Glutamatergic neuron (in vitro differentiated cells): ENCODE measurements around the gene DUOX1. TPM values are rescaled to one million over a fixed set of nuclear protein-coding genes. Genes with fewer than 3 reads are reported as not detected.

Experiments
- DNase-seq: peaks from one replicate; pipeline ENCODE4 v3.0.0; 2022
- H3K27ac Mint-ChIP-seq: one replicate; pipeline ENCODE4 v1.8.0; 2020; ENCODE audit warnings: mild to moderate bottlenecking, mixed read lengths, inconsistent platforms; ENCODE audit not compliant: unreplicated experiment
- H3K27me3 Mint-ChIP-seq: one replicate; pipeline ENCODE4 v1.8.0; 2020; ENCODE audit warnings: mild to moderate bottlenecking, moderate library complexity, mixed read lengths, inconsistent platforms; ENCODE audit not compliant: unreplicated experiment
- H3K36me3 Mint-ChIP-seq: one replicate; pipeline ENCODE4 v1.8.0; 2020; ENCODE audit warnings: mild to moderate bottlenecking, mixed read lengths, inconsistent platforms; ENCODE audit not compliant: unreplicated experiment
- H3K4me1 Mint-ChIP-seq: one replicate; pipeline ENCODE4 v1.8.0; 2020; ENCODE audit warnings: mild to moderate bottlenecking, low read depth, mixed read lengths, inconsistent platforms; ENCODE audit not compliant: unreplicated experiment
- H3K4me3 Mint-ChIP-seq: one replicate; pipeline ENCODE4 v1.8.0; 2020; ENCODE audit warnings: mild to moderate bottlenecking, mixed read lengths, inconsistent platforms; ENCODE audit not compliant: unreplicated experiment
- H3K9me3 Mint-ChIP-seq: one replicate; pipeline ENCODE4 v1.8.0; 2020; ENCODE audit warnings: mild to moderate bottlenecking, moderate library complexity, mixed read lengths, inconsistent platforms; ENCODE audit not compliant: unreplicated experiment
- total RNA-seq: library from RNA; stranded (reverse); fragmentation: NEBNext Ultra II Directional; extraction: Animal tissue kit (Norgen Biotek cat#: 25700); gene quantifications from one replicate; pipeline ENCODE4 v1.2.1, GENCODE V29; 2021; ENCODE audit not compliant: unreplicated experiment
- TF ChIP-seq, protein P1 (sequence below): fragments of 200-600 bp; sonication (generic); IDR thresholded peaks from one replicate; pipeline ENCODE4 v1.5.0; 2021; ENCODE audit not compliant: partially characterized antibody, unreplicated experiment

Gene DUOX1
- total RNA-seq, 1 donor from 2014 or later, result not detected

DNA sequence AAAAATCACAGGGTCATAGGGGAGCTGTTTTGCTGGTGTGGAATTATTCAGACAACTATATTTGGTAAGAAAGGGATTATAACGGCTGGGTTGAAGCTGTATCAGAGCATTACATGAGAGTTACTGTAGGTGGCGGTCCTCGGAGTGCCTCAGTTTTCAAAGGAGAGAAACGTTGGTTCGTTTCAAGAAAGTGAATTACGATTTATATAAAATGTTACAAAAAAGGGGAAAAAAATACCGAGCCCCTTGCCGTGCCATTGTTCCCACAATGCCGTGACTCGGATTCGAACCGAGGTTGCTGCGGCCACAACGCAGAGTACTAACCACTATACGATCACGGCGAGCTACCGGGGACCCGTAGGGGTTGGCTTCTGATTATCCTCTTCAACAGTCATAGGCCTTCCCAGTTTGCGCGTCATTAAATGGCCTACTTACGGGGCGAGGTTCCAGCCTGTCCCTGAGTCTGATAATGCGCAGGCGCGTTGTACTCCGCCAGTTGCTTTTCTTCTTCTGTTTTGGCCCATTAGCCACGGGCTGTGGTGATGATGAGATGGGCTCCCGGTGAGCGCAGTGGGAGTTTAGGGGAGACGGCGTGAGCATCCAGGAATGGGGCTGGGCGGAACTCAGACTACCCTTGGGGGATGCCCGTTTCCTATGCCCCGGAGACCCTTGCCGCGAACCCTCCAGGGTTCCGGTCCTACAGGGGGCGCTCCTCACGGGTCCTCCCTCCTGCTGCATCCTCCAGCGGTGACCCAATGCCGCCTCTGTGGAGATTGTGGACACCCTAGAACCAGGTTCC lies 68.7 kb downstream of the DUOX1 start:
- peak; percentile 84 for DNase-seq
- H3K4me1 Mint-ChIP-seq, result peaks cover 9% of the 10 kb centered on the region
- TF ChIP-seq, protein P1, sequence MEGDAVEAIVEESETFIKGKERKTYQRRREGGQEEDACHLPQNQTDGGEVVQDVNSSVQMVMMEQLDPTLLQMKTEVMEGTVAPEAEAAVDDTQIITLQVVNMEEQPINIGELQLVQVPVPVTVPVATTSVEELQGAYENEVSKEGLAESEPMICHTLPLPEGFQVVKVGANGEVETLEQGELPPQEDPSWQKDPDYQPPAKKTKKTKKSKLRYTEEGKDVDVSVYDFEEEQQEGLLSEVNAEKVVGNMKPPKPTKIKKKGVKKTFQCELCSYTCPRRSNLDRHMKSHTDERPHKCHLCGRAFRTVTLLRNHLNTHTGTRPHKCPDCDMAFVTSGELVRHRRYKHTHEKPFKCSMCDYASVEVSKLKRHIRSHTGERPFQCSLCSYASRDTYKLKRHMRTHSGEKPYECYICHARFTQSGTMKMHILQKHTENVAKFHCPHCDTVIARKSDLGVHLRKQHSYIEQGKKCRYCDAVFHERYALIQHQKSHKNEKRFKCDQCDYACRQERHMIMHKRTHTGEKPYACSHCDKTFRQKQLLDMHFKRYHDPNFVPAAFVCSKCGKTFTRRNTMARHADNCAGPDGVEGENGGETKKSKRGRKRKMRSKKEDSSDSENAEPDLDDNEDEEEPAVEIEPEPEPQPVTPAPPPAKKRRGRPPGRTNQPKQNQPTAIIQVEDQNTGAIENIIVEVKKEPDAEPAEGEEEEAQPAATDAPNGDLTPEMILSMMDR, result peak; percentile 74
- H3K4me3 Mint-ChIP-seq, result no peak overlapping the region
- no peaks in the 10 kb centered on the region for H3K36me3 Mint-ChIP-seq
- H3K27me3 Mint-ChIP-seq, result peaks cover 20% of the 10 kb centered on the region
- peaks cover 5% of the 10 kb centered on the region for H3K9me3 Mint-ChIP-seq
- H3K27ac Mint-ChIP-seq, result peak overlapping the region; percentile 98

DNA sequence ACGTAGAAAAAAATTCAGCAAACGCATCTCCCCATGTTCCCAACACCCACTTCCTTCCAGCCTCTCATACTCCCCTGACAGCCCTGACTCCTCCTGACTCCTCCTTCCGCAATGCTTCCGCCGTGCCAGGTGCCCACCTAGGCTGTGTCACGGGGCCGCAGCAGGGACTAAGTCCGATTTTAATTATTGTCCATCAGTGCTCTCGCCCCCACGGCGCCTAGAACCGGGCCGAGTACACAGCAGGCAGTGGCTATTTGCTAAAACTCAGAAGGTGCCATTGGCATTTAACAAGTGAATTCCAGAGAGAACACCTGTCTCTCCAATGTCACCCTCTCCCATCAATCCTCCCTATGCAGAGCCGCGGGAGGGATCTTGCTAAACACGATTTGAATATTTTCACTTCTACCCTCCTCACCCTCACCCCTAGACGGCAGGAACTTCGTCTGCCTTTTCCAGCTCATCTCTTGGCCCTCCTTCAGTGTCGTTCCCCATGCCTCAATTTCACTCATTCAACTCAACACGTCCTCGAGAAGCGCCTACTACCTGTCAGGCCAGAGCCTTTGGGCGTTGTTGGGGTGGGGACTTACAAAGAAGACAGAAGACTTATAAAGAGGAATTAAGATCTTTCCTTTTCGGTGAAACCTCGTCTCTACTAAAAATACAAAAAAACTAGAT lies 69.5 kb downstream of the DUOX1 start:
- TF ChIP-seq, protein P1, result peak; percentile 32
- Mint-ChIP-seq H3K27me3 (peaks cover 20% of the 10 kb centered on the region), H3K27ac (peak overlapping the region; percentile 98), H3K36me3 (no peaks in the 10 kb centered on the region), H3K4me1 (peaks cover 9% of the 10 kb centered on the region), H3K4me3 (no peak overlapping the region), H3K9me3 (peaks cover 4% of the 10 kb centered on the region)
- DNase-seq, result no peak

DNA sequence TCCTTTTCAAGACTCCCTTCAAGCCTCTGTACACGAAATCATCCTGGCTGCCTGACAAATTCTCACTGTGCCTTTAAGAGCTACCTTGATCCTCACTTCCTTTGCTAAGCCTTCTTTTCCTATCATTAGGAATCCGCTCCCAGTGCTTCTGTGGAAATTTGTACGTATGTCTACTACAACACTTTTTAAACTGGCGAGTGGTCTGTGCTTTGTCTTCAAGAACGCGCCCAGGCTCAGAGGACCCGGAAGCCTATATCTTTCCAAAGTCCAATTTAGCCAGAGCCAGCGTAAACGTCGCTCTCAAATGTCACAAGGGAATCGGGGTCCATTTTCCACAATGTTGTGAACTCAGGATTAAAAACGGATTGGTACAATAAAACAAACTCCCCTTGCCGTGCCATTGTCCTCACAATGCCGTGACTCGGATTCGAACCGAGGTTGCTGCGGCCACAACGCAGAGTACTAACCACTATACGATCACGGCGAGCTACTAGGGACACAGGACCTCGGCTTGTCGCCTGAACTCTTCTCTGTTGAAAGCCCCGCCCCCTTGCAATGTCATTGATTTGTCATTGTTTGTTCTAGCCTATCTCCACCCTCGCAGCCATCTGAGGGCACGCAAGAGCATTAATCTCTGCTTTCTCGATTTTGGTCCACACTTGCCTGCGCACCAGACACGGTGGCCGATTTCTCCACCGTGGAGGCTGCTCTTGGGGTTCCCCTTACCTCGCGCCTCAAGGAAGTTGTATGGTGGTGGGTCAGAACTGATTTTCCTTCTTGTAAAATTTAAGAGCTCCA lies 70.4 kb downstream of the DUOX1 start:
- Mint-ChIP-seq H3K36me3 (no peaks in the 10 kb centered on the region), H3K4me3 (no peak overlapping the region), H3K27ac (no peak overlapping the region), H3K4me1 (peaks cover 9% of the 10 kb centered on the region), H3K27me3 (peaks cover 20% of the 10 kb centered on the region), H3K9me3 (peaks cover 4% of the 10 kb centered on the region)
- DNase-seq, result peak; percentile 95
- TF ChIP-seq, protein P1, result no peak

DNA sequence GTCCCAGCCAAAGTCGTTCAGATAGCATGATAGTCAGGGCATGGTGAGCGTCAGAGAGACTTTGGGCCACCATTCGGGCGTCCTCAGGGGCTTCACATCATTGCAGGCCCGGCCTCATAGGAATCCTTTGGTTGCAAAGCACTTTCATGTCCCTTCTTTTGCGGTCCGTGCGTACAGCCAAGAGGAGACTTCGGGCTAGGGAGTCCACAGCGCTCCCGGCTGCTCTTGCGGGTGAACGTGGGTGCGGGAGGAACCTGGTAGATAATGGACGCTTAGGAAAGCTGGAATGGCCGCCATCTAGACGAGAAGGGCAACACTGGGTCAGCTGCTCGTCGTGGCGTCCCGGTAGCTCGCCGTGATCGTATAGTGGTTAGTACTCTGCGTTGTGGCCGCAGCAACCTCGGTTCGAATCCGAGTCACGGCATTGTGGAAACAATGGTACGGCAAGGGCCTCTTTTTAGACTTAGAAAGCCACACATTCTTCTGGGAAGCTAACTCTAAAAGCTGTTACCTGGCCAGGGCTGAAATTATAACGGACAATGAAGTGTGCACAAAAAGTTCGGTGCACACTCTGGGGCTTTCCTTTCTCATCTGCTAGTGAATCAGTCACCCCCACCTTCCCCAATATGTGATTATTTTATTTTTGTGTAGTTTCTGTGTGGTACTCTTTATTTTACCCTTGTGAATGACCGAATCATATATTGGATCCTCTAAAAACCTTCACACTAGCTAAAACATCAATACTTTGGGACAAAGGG lies 71.2 kb downstream of the DUOX1 start:
- peaks cover 4% of the 10 kb centered on the region for H3K9me3 Mint-ChIP-seq
- no peaks in the 10 kb centered on the region for H3K36me3 Mint-ChIP-seq
- no peak overlapping the region for H3K27ac Mint-ChIP-seq
- H3K4me3 Mint-ChIP-seq, result no peak overlapping the region
- H3K4me1 Mint-ChIP-seq, result peaks cover 9% of the 10 kb centered on the region
- TF ChIP-seq, protein P1, result no peak
- DNase-seq, result peak; percentile 82
- peaks cover 20% of the 10 kb centered on the region for H3K27me3 Mint-ChIP-seq
